SK-N-SH (cell line): Measurements from ENCODE around the gene ZNF555. TPM values are rescaled to one million over a fixed set of nuclear protein-coding genes. Genes with fewer than 3 reads are reported as not detected.

Source experiments
- CTCF ChIA-PET: fragments of 300-600, 350-600 bp; formaldehyde crosslinking; extraction: SDS; loops from one replicate; lab custom pipeline; 2021; lab: Yijun Ruan, JAX
- POLR2A ChIA-PET: fragments of 350-600 bp; sonication (Branson Sonifier 250); formaldehyde crosslinking; extraction: SDS; loops from one replicate; lab custom pipeline; 2020; ENCODE audit warnings: antibody characterized with exemption, inconsistent platforms; lab: Yijun Ruan, JAX
- DNase-seq: peaks from one replicate; pipeline ENCODE4 v3.0.0; 2012
- H2AFZ ChIP-seq: fragments of 200-600 bp; sonication (generic); 2 replicates; pipeline ENCODE4 v1.8.1; 2016; ENCODE audit warnings: antibody characterized with exemption, mild to moderate bottlenecking, low read depth
- H3F3A ChIP-seq: fragments of 200-600 bp; sonication (generic); replicated peaks from 2 replicates; pipeline ENCODE3; 2016; ENCODE audit warnings: antibody characterized with exemption, mild to moderate bottlenecking; ENCODE audit not compliant: insufficient read depth
- H3K27ac ChIP-seq, 2 experiments: fragments of 200-500 bp in 1 of 2; fragments of 200-600 bp in 1 of 2; sonication (Bioruptor generic) in 1 of 2; sonication (generic), shearing (Covaris generic) in 1 of 2; 2 replicates each; pipeline versions ENCODE4 v1.5.1 to v1.6.1; 2014 to 2016; ENCODE audit warnings: low read depth in 2 of 2, inconsistent platforms in 1 of 2, low read length in 1 of 2, mild to moderate bottlenecking in 1 of 2, mixed read lengths in 1 of 2
- H3K27me3 ChIP-seq: fragments of 200-600 bp; sonication (generic), shearing (Covaris generic); 2 replicates; pipeline ENCODE4 v1.6.1; 2016; ENCODE audit warnings: mixed run types; ENCODE audit not compliant: insufficient read depth
- H3K36me3 ChIP-seq, 2 experiments: fragments of 200-500 bp in 1 of 2; fragments of 200-600 bp in 1 of 2; sonication (Bioruptor generic) in 1 of 2; sonication (generic) in 1 of 2; replicated peaks in 1 of 2; 2 replicates each; pipeline versions ENCODE3 to v1.5.1; 2014 to 2016; ENCODE audit warnings: low read length in 1 of 2, mild to moderate bottlenecking in 1 of 2; ENCODE audit not compliant: insufficient read depth in 2 of 2, control insufficient read depth in 1 of 2
- H3K4me1 ChIP-seq, 2 experiments: fragments of 200-500 bp in 1 of 2; fragments of 200-600 bp in 1 of 2; sonication (Bioruptor generic) in 1 of 2; sonication (generic), shearing (Covaris generic) in 1 of 2; 2 replicates each; pipeline versions ENCODE4 v1.5.1 to v1.6.1; 2014 to 2016; ENCODE audit warnings: low read depth in 1 of 2, low read length in 1 of 2, mixed run types in 1 of 2; ENCODE audit not compliant: insufficient read depth in 2 of 2, control insufficient read depth in 1 of 2
- H3K4me2 ChIP-seq: fragments of 200-600 bp; sonication (generic), shearing (Covaris generic); 2 replicates; pipeline ENCODE4 v1.6.1; 2017; ENCODE audit warnings: mixed run types
- H3K4me3 ChIP-seq, 2 experiments: fragments of 200-500 bp in 1 of 2; fragments of 200-600 bp in 1 of 2; sonication (Bioruptor generic) in 1 of 2; sonication (generic), shearing (Covaris generic) in 1 of 2; 2 replicates each; pipeline versions ENCODE4 v1.5.1 to v1.8.1; 2014 to 2016; ENCODE audit warnings: low read depth in 2 of 2, inconsistent platforms in 1 of 2, low read length in 1 of 2, mild to moderate bottlenecking in 1 of 2, mixed read lengths in 1 of 2, moderate library complexity in 1 of 2
- H3K79me2 ChIP-seq: fragments of 200-600 bp; sonication (generic); 2 replicates; pipeline ENCODE4 v1.8.1; 2017; ENCODE audit warnings: mild to moderate bottlenecking; ENCODE audit not compliant: insufficient read depth
- H3K9ac ChIP-seq: fragments of 200-600 bp; sonication (generic); 2 replicates; pipeline ENCODE4 v1.6.1; 2017; ENCODE audit warnings: mixed run types
- H3K9me2 ChIP-seq: fragments of 200-600 bp; sonication (generic); 2 replicates; pipeline ENCODE4 v1.6.1; 2017; ENCODE audit warnings: mixed run types
- H3K9me3 ChIP-seq: fragments of 200-600 bp; sonication (generic); 2 replicates; pipeline ENCODE4 v1.6.1; 2017; ENCODE audit warnings: mixed run types, mild to moderate bottlenecking, moderate library complexity
- H4K20me1 ChIP-seq: fragments of 200-600 bp; sonication (generic); 2 replicates; pipeline ENCODE4 v1.6.1; 2017; ENCODE audit warnings: mild to moderate bottlenecking, mixed run types; ENCODE audit not compliant: insufficient read depth
- CHD2 ChIP-seq: fragments of 150-350 bp; IDR thresholded peaks from 2 replicates; pipeline ENCODE4 v1.6.1; 2018; ENCODE audit warnings: low read length; ENCODE audit not compliant: partially characterized antibody
- ELF1 ChIP-seq: IDR thresholded peaks from 2 replicates; pipeline ENCODE4 v1.4.0; 2012
- FOSL2 ChIP-seq: IDR thresholded peaks from 2 replicates; pipeline ENCODE4 v1.4.0; 2012; ENCODE audit warnings: low read depth, mild to moderate bottlenecking, moderate library complexity, borderline replicate concordance
- FOXM1 ChIP-seq: IDR thresholded peaks from 2 replicates; pipeline ENCODE4 v1.4.0; 2012; ENCODE audit warnings: low read depth, mild to moderate bottlenecking
- RCOR1 ChIP-seq: fragments of 150-350 bp; IDR thresholded peaks from 2 replicates; pipeline ENCODE4 v1.6.1; 2017; ENCODE audit warnings: antibody characterized with exemption, low read length
- RXRA ChIP-seq: IDR thresholded peaks from 2 replicates; pipeline ENCODE4 v1.4.0; 2012; ENCODE audit warnings: low read depth, mild to moderate bottlenecking, borderline replicate concordance
- TCF12 ChIP-seq: IDR thresholded peaks from 2 replicates; pipeline ENCODE4 v1.4.0; 2012
- WGBS: methylation state at CpG from one replicate; pipeline ENCODE4 v1.1.6; 2017; ENCODE audit warnings: low lambda C conversion rate; 5-methylcytosine and 5-hydroxymethylcytosine counted together
- polyA plus RNA-seq, 3 experiments: library from polyadenylated mRNA; depleted of rRNA; stranded (reverse); fragments of >200 nt; gene quantifications; 2 replicates each; pipeline ENCODE4 v1.2.3, GENCODE V29; 2012
- TF ChIP-seq, protein P1 (sequence below): IDR thresholded peaks from 2 replicates; pipeline ENCODE4 v1.6.1; 2012; ENCODE audit warnings: mild to moderate bottlenecking, low read depth, low read length, moderate library complexity
- TF ChIP-seq, protein P2 (sequence below): fragments of 150-350 bp; IDR thresholded peaks from 2 replicates; pipeline ENCODE4 v1.6.1; 2016; ENCODE audit warnings: mild to moderate bottlenecking, low read depth, low read length
- TF ChIP-seq, protein P3 (sequence below): IDR thresholded peaks from 2 replicates; pipeline ENCODE4; 2012

Gene ZNF555
- polyA plus RNA-seq, 1 of the 3 experiments (the other 2 are of a cell fraction) = 1.4 TPM

DNA sequence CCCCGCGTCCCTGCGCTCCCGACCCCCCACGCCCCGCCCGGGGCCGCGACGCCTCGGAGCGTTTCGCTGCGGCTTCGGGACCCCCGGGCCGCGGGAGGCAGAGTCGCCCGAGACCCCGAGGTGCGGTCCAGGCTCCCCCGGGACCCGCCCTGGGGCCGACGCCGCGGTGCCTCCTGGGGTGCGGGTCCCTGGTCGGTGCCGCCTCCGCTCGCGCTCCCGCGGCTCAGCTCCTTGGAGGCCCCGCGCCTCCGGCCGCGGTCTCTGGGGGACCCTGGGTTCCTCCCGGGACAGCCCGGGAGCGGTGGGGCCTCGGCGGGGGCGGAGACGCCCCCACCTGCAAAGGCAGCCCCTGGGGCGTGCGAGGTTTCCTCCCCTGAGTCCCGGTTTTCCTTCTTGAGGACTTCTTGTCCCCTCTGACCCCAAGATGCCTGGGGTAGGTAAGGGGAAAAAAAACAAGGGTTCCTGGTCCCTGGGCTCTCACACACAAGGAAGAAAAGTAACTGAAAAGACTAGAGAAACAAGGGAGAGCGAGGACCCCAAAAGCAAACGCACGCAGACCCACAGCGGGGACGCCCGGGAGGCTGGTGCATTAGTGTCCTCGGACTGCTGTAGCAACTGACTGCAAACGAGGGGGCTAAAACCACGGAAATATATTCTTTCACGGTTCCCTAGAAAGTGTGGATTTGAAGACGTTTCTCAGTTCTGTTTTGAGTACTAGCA is 740 bp downstream of the ZNF555 start:
- 0 out of 2 replicates have a peak, but pooled peaks cover 1% of the 10 kb centered on the region for H3K9me3 ChIP-seq
- H3K9me2 ChIP-seq = no peaks in the 10 kb centered on the region
- peaks cover 0 to 8% of the 10 kb centered on the region in 2 experiments for H3K36me3 ChIP-seq
- H3K27ac ChIP-seq = peak overlapping the region in 1 of 2 experiments; percentile 47; a peak in 1 of 4 replicates
- H3K9ac ChIP-seq = peak overlapping the region; percentile 75
- peaks cover 44% of the 10 kb centered on the region for H3K79me2 ChIP-seq
- H3K4me3 ChIP-seq = peak overlapping the region; percentile 66 to 84
- H3F3A ChIP-seq = peaks cover 5% of the 10 kb centered on the region
- no peaks in the 10 kb centered on the region for H4K20me1 ChIP-seq
- 33% methylated on average over 18 of the region's 62 CpGs for WGBS
- H3K4me2 ChIP-seq = peak overlapping the region; percentile 99
- CTCF ChIA-PET = interaction anchor here (0.5 to 1.5 kb wide), 9 partner anchors 8 to 543 kb away, joined by 3 to 13 read pairs (median 3); partner anchors contain the start of gene ZNF554
- POLR2A ChIA-PET = interaction anchor here (1.0 to 1.3 kb wide), 2 partner anchors 48 to 108 kb away, joined by 3 to 9 read pairs; no protein-coding TSS in a partner anchor
- TF ChIP-seq TCF12 = no peak
- no peak for TF ChIP-seq RXRA
- TF ChIP-seq, protein P1, sequence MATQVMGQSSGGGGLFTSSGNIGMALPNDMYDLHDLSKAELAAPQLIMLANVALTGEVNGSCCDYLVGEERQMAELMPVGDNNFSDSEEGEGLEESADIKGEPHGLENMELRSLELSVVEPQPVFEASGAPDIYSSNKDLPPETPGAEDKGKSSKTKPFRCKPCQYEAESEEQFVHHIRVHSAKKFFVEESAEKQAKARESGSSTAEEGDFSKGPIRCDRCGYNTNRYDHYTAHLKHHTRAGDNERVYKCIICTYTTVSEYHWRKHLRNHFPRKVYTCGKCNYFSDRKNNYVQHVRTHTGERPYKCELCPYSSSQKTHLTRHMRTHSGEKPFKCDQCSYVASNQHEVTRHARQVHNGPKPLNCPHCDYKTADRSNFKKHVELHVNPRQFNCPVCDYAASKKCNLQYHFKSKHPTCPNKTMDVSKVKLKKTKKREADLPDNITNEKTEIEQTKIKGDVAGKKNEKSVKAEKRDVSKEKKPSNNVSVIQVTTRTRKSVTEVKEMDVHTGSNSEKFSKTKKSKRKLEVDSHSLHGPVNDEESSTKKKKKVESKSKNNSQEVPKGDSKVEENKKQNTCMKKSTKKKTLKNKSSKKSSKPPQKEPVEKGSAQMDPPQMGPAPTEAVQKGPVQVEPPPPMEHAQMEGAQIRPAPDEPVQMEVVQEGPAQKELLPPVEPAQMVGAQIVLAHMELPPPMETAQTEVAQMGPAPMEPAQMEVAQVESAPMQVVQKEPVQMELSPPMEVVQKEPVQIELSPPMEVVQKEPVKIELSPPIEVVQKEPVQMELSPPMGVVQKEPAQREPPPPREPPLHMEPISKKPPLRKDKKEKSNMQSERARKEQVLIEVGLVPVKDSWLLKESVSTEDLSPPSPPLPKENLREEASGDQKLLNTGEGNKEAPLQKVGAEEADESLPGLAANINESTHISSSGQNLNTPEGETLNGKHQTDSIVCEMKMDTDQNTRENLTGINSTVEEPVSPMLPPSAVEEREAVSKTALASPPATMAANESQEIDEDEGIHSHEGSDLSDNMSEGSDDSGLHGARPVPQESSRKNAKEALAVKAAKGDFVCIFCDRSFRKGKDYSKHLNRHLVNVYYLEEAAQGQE = no peak
- no peak for TF ChIP-seq ELF1
- TF ChIP-seq, protein P2, sequence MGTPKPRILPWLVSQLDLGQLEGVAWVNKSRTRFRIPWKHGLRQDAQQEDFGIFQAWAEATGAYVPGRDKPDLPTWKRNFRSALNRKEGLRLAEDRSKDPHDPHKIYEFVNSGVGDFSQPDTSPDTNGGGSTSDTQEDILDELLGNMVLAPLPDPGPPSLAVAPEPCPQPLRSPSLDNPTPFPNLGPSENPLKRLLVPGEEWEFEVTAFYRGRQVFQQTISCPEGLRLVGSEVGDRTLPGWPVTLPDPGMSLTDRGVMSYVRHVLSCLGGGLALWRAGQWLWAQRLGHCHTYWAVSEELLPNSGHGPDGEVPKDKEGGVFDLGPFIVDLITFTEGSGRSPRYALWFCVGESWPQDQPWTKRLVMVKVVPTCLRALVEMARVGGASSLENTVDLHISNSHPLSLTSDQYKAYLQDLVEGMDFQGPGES = no peak
- H2AFZ ChIP-seq = peak overlapping the region; percentile 35; the same call in 1 of the 2 replicates
- no peaks in the 10 kb centered on the region for H3K27me3 ChIP-seq
- DNase-seq = peak; percentile 65
- H3K4me1 ChIP-seq = peaks cover 0 to 5% of the 10 kb centered on the region in 2 experiments; a peak in 1 of 4 replicates

DNA sequence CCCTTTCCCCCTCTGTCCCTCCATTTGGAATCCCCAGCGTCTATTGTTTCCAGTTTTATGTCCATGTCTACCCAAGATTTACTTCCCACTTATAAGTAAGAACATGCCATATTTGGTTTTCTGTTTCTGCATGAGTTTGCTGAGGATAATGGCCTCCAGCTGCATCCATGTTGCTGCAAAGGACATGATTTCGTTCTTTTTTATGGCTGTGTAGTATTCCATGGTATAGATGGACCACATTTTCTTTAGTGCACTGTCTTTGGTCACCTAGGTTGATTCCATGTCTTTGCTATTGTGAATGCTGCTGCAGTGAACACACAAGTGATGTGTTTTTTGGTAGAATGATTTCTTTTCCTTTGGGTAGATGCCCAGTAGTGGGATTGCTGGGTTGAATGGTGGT is 3.8 kb downstream of the ZNF555 start:
- H3K9me2 ChIP-seq = no peaks in the 10 kb centered on the region
- no peaks in the 10 kb centered on the region for H4K20me1 ChIP-seq
- H3K9ac ChIP-seq = no peak overlapping the region
- WGBS = 83% methylated on average over 2 of the region's 2 CpGs
- H3K27me3 ChIP-seq = no peaks in the 10 kb centered on the region
- peaks cover 4% of the 10 kb centered on the region; the same call in 1 of the 2 replicates for H3K9me3 ChIP-seq
- no peak overlapping the region for H2AFZ ChIP-seq
- no peak overlapping the region for H3K27ac ChIP-seq
- peaks cover 5% of the 10 kb centered on the region for H3F3A ChIP-seq
- no peak overlapping the region for H3K4me3 ChIP-seq
- peaks cover 62% of the 10 kb centered on the region for H3K79me2 ChIP-seq
- H3K4me1 ChIP-seq = peaks cover 0 to 5% of the 10 kb centered on the region in 2 experiments; a peak in 1 of 4 replicates
- H3K36me3 ChIP-seq = peaks cover 0 to 12% of the 10 kb centered on the region in 2 experiments
- H3K4me2 ChIP-seq = no peak overlapping the region
- no peak for DNase-seq
- CTCF ChIA-PET = interaction anchor here (1.2 kb wide), 1 partner anchor 42 kb away, joined by 3 read pairs; no protein-coding TSS in a partner anchor
- POLR2A ChIA-PET = no interaction called here
- no peak for TF ChIP-seq FOXM1
- no peak for TF ChIP-seq CHD2
- TF ChIP-seq RCOR1 = no peak
- no peak for TF ChIP-seq FOSL2
- TF ChIP-seq, protein P3, sequence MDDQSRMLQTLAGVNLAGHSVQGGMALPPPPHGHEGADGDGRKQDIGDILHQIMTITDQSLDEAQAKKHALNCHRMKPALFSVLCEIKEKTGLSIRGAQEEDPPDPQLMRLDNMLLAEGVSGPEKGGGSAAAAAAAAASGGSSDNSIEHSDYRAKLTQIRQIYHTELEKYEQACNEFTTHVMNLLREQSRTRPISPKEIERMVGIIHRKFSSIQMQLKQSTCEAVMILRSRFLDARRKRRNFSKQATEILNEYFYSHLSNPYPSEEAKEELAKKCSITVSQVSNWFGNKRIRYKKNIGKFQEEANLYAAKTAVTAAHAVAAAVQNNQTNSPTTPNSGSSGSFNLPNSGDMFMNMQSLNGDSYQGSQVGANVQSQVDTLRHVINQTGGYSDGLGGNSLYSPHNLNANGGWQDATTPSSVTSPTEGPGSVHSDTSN = no peak
- TF ChIP-seq, protein P1 = no peak
- TF ChIP-seq, all 33 proteins: peak for 0
